HepG2 (cell line): Measurements from ENCODE around the gene LYZL6. TPM values are rescaled to one million over a fixed set of nuclear protein-coding genes. Genes with fewer than 3 reads are reported as not detected.
A peak's percentile ranks its signal among the peaks of the same experiment; 100 is the strongest.

Experiments
- ATAC-seq: fragments of 200-7000 bp; cut with Tn5 transposase; 3 replicates; pipeline ENCODE4 v1.9.1; 2020; ENCODE audit warnings: mild to moderate bottlenecking, moderate library complexity
- BruUV-seq: library from RNA; stranded (reverse); fragments of 400-500 nt; replicated peaks from 2 replicates; lab custom pipeline; 2021; lab: Mats Ljungman, UMichigan
- CTCF ChIA-PET: fragments of 300-600 bp; formaldehyde crosslinking; extraction: SDS; loops from one replicate; lab custom pipeline; 2021; ENCODE audit warnings: low total read pairs, inconsistent platforms, low intra/inter-chr PET ratio; lab: Yijun Ruan, JAX
- POLR2A ChIA-PET: fragments of 350-600 bp; sonication (Branson Sonifier 250); formaldehyde crosslinking; loops from one replicate; lab custom pipeline; 2020; ENCODE audit warnings: antibody characterized with exemption, inconsistent platforms; lab: Yijun Ruan, JAX
- DNase-seq: peaks from one replicate; pipeline ENCODE4 v3.0.0-alpha.2; 2015; ENCODE audit warnings: low spot score
- FAIRE-seq: peaks from 3 replicates; lab custom pipeline; 2011; peaks lifted over from hg19 to GRCh38; lab: Jason Lieb, UNC
- H2AFZ ChIP-seq: one replicate; pipeline ENCODE4 v1.6.1; 2011; ENCODE audit warnings: low read length, inconsistent platforms
- H3K27ac ChIP-seq: fragments of 300-600 bp; 3 replicates; pipeline ENCODE4 v1.8.0; 2011; ENCODE audit warnings: mixed run types, mild to moderate bottlenecking, mixed read lengths, low read length, inconsistent platforms; ENCODE audit not compliant: insufficient read depth; ENCODE audit errors: extremely low read length
- H3K27me3 ChIP-seq, 2 experiments: fragments of 200-600 bp in 1 of 2; 2 replicates in 1 of 2; 3 replicates in 1 of 2; pipeline versions ENCODE4 v1.6.0 to v1.8.0; 2011; ENCODE audit warnings: low read length in 2 of 2, mild to moderate bottlenecking in 2 of 2, moderate library complexity in 2 of 2, inconsistent platforms in 1 of 2; ENCODE audit not compliant: insufficient read depth in 2 of 2, control insufficient read depth in 1 of 2
- H3K36me3 ChIP-seq, 2 experiments: fragments of 200-600 bp in 1 of 2; replicated peaks in 1 of 2; 2 replicates in 1 of 2; 3 replicates in 1 of 2; pipeline versions ENCODE4 v1.5.1 to v1.8.0; 2011; ENCODE audit warnings: low read length in 2 of 2, inconsistent platforms in 1 of 2; ENCODE audit not compliant: insufficient read depth in 2 of 2, control insufficient read depth in 1 of 2
- H3K4me1 ChIP-seq: 2 replicates; pipeline ENCODE4 v1.5.1; 2012; ENCODE audit warnings: low read length, inconsistent platforms; ENCODE audit not compliant: insufficient read depth
- H3K4me2 ChIP-seq: 2 replicates; pipeline ENCODE4 v1.6.0; 2011; ENCODE audit warnings: low read depth, low read length, inconsistent platforms
- H3K4me3 ChIP-seq, 3 experiments: fragments of 200-600 bp in 1 of 3; sonication (generic), shearing (Covaris generic) in 1 of 3; replicated peaks in 1 of 3; 2 replicates each; pipeline ENCODE4 v1.5.1; 2011 to 2016; ENCODE audit warnings: low read length in 3 of 3, inconsistent platforms in 2 of 3, low read depth in 2 of 3, mild to moderate bottlenecking in 2 of 3, control low read depth in 1 of 3, mixed read lengths in 1 of 3; ENCODE audit not compliant: insufficient read depth in 1 of 3
- H3K79me2 ChIP-seq: one replicate; pipeline ENCODE4 v1.6.1; 2011; ENCODE audit warnings: low read length, inconsistent platforms; ENCODE audit not compliant: insufficient read depth
- H3K9ac ChIP-seq: 2 replicates; pipeline ENCODE4 v1.6.0; 2011; ENCODE audit warnings: mild to moderate bottlenecking, low read depth, low read length, inconsistent platforms; ENCODE audit not compliant: insufficient read depth
- H3K9me3 ChIP-seq: 2 replicates; pipeline ENCODE4 v1.5.1; 2012; ENCODE audit warnings: mild to moderate bottlenecking, low read length
- H4K20me1 ChIP-seq: 2 replicates; pipeline ENCODE4 v1.6.0; 2011; ENCODE audit warnings: inconsistent platforms, mild to moderate bottlenecking, low read length, moderate library complexity; ENCODE audit not compliant: insufficient read depth
- ARNT ChIP-seq: fragments of 450-650 bp; IDR thresholded peaks from 2 replicates; pipeline ENCODE4 v1.6.1; 2017
- BRCA1 ChIP-seq: sonication (generic); formaldehyde crosslinking; IDR thresholded peaks from 2 replicates; pipeline ENCODE4 v1.4.0; 2020; ENCODE audit warnings: missing genetic modification reagents
- HNF4A ChIP-seq: sonication (generic); formaldehyde crosslinking; IDR thresholded peaks from 2 replicates; pipeline ENCODE4 v1.4.0; 2020; ENCODE audit warnings: missing genetic modification reagents
- MBNL3 ChIP-seq: fragments of 250-450 bp; sonication (Bioruptor Pico); conservative IDR thresholded peaks from 2 replicates; pipeline ENCODE4 v1.8.0; 2022; ENCODE audit warnings: mild to moderate bottlenecking, inconsistent platforms
- MED13 ChIP-seq: sonication (generic); formaldehyde crosslinking; IDR thresholded peaks from 2 replicates; pipeline ENCODE4 v1.5.0; 2020; ENCODE audit warnings: missing genetic modification reagents
- ZNF335 ChIP-seq: sonication (generic); formaldehyde crosslinking; IDR thresholded peaks from 2 replicates; pipeline ENCODE4 v1.4.0; 2020; ENCODE audit warnings: missing genetic modification reagents
- ZNF619 ChIP-seq: sonication (generic); formaldehyde crosslinking; IDR thresholded peaks from 2 replicates; pipeline ENCODE4 v1.4.0; 2020; ENCODE audit warnings: mild to moderate bottlenecking, missing genetic modification reagents
- WGBS: methylation state at CpG from one replicate; pipeline ENCODE4 v1.1.6; 2017; ENCODE audit warnings: low lambda C conversion rate; 5-methylcytosine and 5-hydroxymethylcytosine counted together
- in situ Hi-C: cut with HindIII; loops from 2 replicates; pipeline ENCODE4 v1.10.0; 2017; ENCODE audit warnings: low pct_unique_long_range_greater_than_20kb; ENCODE audit not compliant: extremely low pct_ligation_motif_present
- intact Hi-C: fragments of 100-400 bp; cut with micrococcal nuclease; formaldehyde crosslinking; loops from one replicate; pipeline ENCODE4 v1.10.0; 2022; ENCODE audit not compliant: unreplicated experiment
- polyA plus RNA-seq, 8 experiments: library from polyadenylated mRNA; depleted of rRNA in 3 of 8; stranded (reverse) in 7 of 8; unstranded in 1 of 8; fragments of >200 nt; fragmentation: Illumina TruSeq in 4 of 8; extraction: Trizol in 4 of 8; gene quantifications; 2 replicates each; pipeline versions ENCODE4 v1.2.1 to v1.2.3, GENCODE V29; 2011 to 2016; ENCODE audit warnings: low read depth in 4 of 8, missing spikeins in 1 of 8, mixed read lengths in 1 of 8; ENCODE audit not compliant: insufficient read depth in 1 of 8
- total RNA-seq, 5 experiments: library from RNA; depleted of rRNA; stranded (reverse); fragments of >200 nt; fragmentation: Illumina TruSeq; extraction: Trizol; gene quantifications; 2 replicates each; pipeline ENCODE4 v1.2.3, GENCODE V29; 2016; ENCODE audit warnings: low read depth in 1 of 5
- TF ChIP-seq, protein P1 (sequence below): IDR thresholded peaks from 2 replicates; pipeline ENCODE4 v1.6.1; 2018; ENCODE audit warnings: missing genetic modification reagents, mild to moderate bottlenecking, missing compliant biosample characterization
- TF ChIP-seq, protein P2 (sequence below), 2 experiments: IDR thresholded peaks; 2 replicates each; pipeline ENCODE4 v1.6.1; 2011 to 2012; ENCODE audit warnings: low read length in 2 of 2, borderline replicate concordance in 1 of 2, low read depth in 1 of 2, mild to moderate bottlenecking in 1 of 2, moderate library complexity in 1 of 2
- TF ChIP-seq, protein P3 (sequence below): sonication (generic); formaldehyde crosslinking; IDR thresholded peaks from 2 replicates; pipeline ENCODE4 v1.4.0; 2020; ENCODE audit warnings: missing genetic modification reagents
- TF ChIP-seq, protein P4 (sequence below): sonication (generic); formaldehyde crosslinking; IDR thresholded peaks from 2 replicates; pipeline ENCODE4 v1.4.0; 2020; ENCODE audit warnings: missing genetic modification reagents, borderline replicate concordance

The LYZL6 gene
- total and polyA plus RNA-seq, 2 of the 13 experiments (the other 11 are each of a cell fraction or from before 2014, with no cell fraction given), result not detected

DNA sequence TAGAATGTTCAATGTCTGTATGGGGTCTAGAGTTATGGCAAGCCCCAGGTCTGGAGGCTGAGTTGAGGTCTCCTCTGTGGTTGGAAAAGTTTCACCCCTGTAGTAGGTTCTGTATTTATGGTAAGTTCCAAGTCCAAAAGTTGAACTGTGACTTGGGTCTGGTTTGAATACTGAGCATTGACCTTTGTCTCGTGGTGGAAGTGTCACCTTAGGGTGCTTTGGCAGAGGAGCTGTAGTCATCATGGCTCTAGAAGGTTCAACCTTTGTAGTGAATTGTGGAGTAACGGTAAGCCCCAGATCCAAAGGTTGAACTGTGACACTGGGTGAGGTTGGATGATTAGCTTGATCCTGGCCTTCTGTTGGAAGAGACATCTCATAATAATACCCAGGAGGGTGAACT lies 30.6 kb downstream of the LYZL6 start:
- intact Hi-C loops, result no loop called here

DNA sequence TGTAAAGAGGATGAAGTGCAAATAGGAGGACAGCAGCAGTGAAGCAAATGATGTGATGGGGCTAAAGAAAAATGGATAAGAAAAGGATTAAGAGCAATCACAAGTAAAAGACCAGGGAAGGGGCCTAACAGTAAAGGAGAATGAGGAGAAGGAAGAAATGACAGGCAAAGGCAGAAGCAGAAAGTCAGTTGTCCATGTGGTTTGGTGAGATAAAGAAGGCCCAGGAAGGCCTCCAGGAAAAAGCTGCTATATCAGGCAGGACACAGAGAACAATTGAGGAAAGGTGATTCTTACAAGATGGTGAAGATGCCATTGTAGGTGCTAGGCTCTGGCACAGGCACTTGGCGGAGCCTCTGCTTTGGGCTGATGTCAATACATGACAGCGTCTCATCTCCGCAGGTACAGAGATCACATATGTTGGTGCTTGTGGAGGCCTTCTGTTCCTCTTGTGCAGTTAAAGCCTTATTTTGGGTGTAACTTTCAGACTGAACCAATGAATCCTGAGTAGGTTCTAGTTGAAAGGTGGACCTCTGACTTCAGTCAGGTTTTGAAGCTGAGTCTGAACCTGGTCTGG lies 31.1 kb downstream of the LYZL6 start:
- no peak overlapping the region for H3K4me3 ChIP-seq
- no peak overlapping the region for H2AFZ ChIP-seq
- no peaks in the 10 kb centered on the region for H3K9me3 ChIP-seq
- FAIRE-seq, result no peak
- POLR2A ChIA-PET, result no interaction called here
- intact Hi-C loops, result no loop called here
- CTCF ChIA-PET, result no interaction called here
- H3K79me2 ChIP-seq, result no peaks in the 10 kb centered on the region
- H4K20me1 ChIP-seq, result no peaks in the 10 kb centered on the region
- no TSS peak for BruUV-seq
- H3K36me3 ChIP-seq, result no peaks in the 10 kb centered on the region
- H3K27ac ChIP-seq, result no peak overlapping the region
- H3K4me1 ChIP-seq, result peaks cover 35% of the 10 kb centered on the region
- in situ Hi-C loops, result no loop called here
- no CpG with 5 or more reads among the region's 3 CpGs for WGBS
- no peaks in the 10 kb centered on the region for H3K27me3 ChIP-seq
- ATAC-seq, result no peak
- H3K9ac ChIP-seq, result no peak overlapping the region
- H3K4me2 ChIP-seq, result no peak overlapping the region
- no peak for DNase-seq
- TF ChIP-seq BRCA1 (CRISPR knock-in tag) (no peak), ARNT (no peak), MBNL3 (CRISPR knock-in tag) (no peak), ZNF619 (CRISPR knock-in tag) (no peak), MED13 (CRISPR knock-in tag) (no peak), ZNF335 (CRISPR knock-in tag) (no peak)
- TF ChIP-seq, protein P1, sequence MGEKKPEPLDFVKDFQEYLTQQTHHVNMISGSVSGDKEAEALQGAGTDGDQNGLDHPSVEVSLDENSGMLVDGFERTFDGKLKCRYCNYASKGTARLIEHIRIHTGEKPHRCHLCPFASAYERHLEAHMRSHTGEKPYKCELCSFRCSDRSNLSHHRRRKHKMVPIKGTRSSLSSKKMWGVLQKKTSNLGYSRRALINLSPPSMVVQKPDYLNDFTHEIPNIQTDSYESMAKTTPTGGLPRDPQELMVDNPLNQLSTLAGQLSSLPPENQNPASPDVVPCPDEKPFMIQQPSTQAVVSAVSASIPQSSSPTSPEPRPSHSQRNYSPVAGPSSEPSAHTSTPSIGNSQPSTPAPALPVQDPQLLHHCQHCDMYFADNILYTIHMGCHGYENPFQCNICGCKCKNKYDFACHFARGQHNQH (CRISPR knock-in tag), result no peak
- TF ChIP-seq, protein P2, sequence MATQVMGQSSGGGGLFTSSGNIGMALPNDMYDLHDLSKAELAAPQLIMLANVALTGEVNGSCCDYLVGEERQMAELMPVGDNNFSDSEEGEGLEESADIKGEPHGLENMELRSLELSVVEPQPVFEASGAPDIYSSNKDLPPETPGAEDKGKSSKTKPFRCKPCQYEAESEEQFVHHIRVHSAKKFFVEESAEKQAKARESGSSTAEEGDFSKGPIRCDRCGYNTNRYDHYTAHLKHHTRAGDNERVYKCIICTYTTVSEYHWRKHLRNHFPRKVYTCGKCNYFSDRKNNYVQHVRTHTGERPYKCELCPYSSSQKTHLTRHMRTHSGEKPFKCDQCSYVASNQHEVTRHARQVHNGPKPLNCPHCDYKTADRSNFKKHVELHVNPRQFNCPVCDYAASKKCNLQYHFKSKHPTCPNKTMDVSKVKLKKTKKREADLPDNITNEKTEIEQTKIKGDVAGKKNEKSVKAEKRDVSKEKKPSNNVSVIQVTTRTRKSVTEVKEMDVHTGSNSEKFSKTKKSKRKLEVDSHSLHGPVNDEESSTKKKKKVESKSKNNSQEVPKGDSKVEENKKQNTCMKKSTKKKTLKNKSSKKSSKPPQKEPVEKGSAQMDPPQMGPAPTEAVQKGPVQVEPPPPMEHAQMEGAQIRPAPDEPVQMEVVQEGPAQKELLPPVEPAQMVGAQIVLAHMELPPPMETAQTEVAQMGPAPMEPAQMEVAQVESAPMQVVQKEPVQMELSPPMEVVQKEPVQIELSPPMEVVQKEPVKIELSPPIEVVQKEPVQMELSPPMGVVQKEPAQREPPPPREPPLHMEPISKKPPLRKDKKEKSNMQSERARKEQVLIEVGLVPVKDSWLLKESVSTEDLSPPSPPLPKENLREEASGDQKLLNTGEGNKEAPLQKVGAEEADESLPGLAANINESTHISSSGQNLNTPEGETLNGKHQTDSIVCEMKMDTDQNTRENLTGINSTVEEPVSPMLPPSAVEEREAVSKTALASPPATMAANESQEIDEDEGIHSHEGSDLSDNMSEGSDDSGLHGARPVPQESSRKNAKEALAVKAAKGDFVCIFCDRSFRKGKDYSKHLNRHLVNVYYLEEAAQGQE (IDR thresholded peaks at IDR 0.05; ENCODE audit: borderline replicate concordance in 1 of 2, low read depth in 1 of 2, low read length in 2 of 2), result no peak
- TF ChIP-seq, protein P3, sequence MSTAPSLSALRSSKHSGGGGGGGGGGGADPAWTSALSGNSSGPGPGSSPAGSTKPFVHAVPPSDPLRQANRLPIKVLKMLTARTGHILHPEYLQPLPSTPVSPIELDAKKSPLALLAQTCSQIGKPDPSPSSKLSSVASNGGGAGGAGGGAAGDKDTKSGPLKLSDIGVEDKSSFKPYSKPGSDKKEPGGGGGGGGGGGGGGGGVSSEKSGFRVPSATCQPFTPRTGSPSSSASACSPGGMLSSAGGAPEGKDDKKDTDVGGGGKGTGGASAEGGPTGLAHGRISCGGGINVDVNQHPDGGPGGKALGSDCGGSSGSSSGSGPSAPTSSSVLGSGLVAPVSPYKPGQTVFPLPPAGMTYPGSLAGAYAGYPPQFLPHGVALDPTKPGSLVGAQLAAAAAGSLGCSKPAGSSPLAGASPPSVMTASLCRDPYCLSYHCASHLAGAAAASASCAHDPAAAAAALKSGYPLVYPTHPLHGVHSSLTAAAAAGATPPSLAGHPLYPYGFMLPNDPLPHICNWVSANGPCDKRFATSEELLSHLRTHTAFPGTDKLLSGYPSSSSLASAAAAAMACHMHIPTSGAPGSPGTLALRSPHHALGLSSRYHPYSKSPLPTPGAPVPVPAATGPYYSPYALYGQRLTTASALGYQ (CRISPR knock-in tag), result no peak

More for the DNA sequence above, 30.6 kb downstream of the LYZL6 start:
- Histone ChIP-seq H3K4me2 (no peak overlapping the region), H3K9ac (no peak overlapping the region), H3K79me2 (no peaks in the 10 kb centered on the region), H3K9me3 (no peaks in the 10 kb centered on the region), H3K4me1 (peaks cover 35% of the 10 kb centered on the region), H4K20me1 (no peaks in the 10 kb centered on the region), H3K4me3 (no peak overlapping the region), H3K27ac (no peak overlapping the region), H2AFZ (no peak overlapping the region), H3K27me3 (no peaks in the 10 kb centered on the region), H3K36me3 (no peaks in the 10 kb centered on the region)
- FAIRE-seq (no peak), DNase-seq (no peak), ATAC-seq (no peak)
- WGBS, result 0% methylated on average over 1 of the region's 2 CpGs
- in situ Hi-C loops, result no loop called here
- ChIA-PET CTCF (no interaction called here), POLR2A (no interaction called here)
- BruUV-seq, result no TSS peak
- peak; percentile 45 for TF ChIP-seq HNF4A
- TF ChIP-seq, protein P4, sequence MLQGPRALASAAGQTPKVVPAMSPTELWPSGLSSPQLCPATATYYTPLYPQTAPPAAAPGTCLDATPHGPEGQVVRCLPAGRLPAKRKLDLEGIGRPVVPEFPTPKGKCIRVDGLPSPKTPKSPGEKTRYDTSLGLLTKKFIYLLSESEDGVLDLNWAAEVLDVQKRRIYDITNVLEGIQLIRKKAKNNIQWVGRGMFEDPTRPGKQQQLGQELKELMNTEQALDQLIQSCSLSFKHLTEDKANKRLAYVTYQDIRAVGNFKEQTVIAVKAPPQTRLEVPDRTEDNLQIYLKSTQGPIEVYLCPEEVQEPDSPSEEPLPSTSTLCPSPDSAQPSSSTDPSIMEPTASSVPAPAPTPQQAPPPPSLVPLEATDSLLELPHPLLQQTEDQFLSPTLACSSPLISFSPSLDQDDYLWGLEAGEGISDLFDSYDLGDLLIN (CRISPR knock-in tag), result no peak
